ENCODE data around the gene BORCS5.

The BORCS5 gene

GRCh38 chr12:12513416-12514006, 156.6 kb downstream of the BORCS5 start:
- no peak for DNase-seq (ENCODE audit: low read depth)

DNA sequence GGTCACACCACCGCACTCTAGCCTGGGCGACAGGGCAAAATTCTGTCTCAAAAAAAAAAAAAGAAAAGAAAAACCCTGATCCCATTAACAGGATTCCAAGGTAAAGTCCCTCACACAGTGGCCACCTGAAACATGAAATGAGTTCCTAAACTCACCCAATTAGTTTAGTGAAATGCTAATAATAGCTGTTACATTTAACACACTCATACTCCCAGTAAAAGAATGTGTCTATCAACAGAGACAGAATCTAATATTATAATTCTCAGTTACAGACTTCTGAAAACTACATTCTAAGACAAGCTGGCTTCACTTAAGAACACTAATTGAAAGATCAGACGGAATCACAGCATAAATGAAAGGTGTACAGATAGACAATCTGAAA, 161.6 kb downstream of the BORCS5 start:
- no peak for DNase-seq (ENCODE audit: low read depth)

- DNase-seq (ENCODE audit: low read depth): no peak
Observed at GRCh38 chr12:12518919-12519318, 162.0 kb downstream of the BORCS5 start.
